GM18907 (cell line): ENCODE results near the gene MYO15A.

Experiments used
- ATAC-seq: cut with Tn5 transposase; IDR thresholded peaks from one replicate; pipeline ENCODE4 v1.9.1; 2021; ENCODE audit warnings: mild to moderate bottlenecking, moderate library complexity; ENCODE audit not compliant: unreplicated experiment

MYO15A gene

GRCh38 chr17:18101828-18102227 is 6.7 kb upstream of the MYO15A start:
- ATAC-seq, result no peak

GRCh38 chr17:18102640-18103039 is 5.9 kb upstream of the MYO15A start:
- no peak for ATAC-seq

GRCh38 chr17:18105027-18105426 is 3.5 kb upstream of the MYO15A start:
- no peak for ATAC-seq

GRCh38 chr17:18105595-18105994 is 3.0 kb upstream of the MYO15A start:
- no peak for ATAC-seq

GRCh38 chr17:18106211-18106610 is 2.3 kb upstream of the MYO15A start:
- no peak for ATAC-seq

- ATAC-seq, result no peak
Measured at GRCh38 chr17:18107061-18107790, 1.3 kb upstream of the MYO15A start.

GRCh38 chr17:18107971-18108370 is 585 bp upstream of the MYO15A start:
- no peak for ATAC-seq

- no peak for ATAC-seq
Measured at GRCh38 chr17:18109935-18110485, 1.5 kb downstream of the MYO15A start.

- no peak for ATAC-seq
Measured at GRCh38 chr17:18110636-18111145, 2.1 kb downstream of the MYO15A start.

- ATAC-seq, result no peak
Measured at GRCh38 chr17:18111330-18111971, 2.9 kb downstream of the MYO15A start.

GRCh38 chr17:18115517-18115916 is 7.0 kb downstream of the MYO15A start:
- no peak for ATAC-seq

GRCh38 chr17:18116078-18116477 is 7.5 kb downstream of the MYO15A start:
- ATAC-seq, result no peak

- no peak for ATAC-seq
Measured at GRCh38 chr17:18117533-18117932, 9.0 kb downstream of the MYO15A start.

GRCh38 chr17:18117982-18118975 is 9.7 kb downstream of the MYO15A start:
- no peak for ATAC-seq

- no peak for ATAC-seq
Measured at GRCh38 chr17:18119166-18119745, 10.7 kb downstream of the MYO15A start.

GRCh38 chr17:18119938-18120337 is 11.4 kb downstream of the MYO15A start:
- ATAC-seq, result no peak

GRCh38 chr17:18120461-18121017 is 12.0 kb downstream of the MYO15A start:
- no peak for ATAC-seq

GRCh38 chr17:18121144-18121910 is 12.8 kb downstream of the MYO15A start:
- ATAC-seq, result no peak

- ATAC-seq, result no peak
Measured at GRCh38 chr17:18122990-18123753, 14.6 kb downstream of the MYO15A start.
